Inflammatory macrophage (primary cell): ENCODE results near the gene SLC39A10.
"Not testable (repeated sequence)": the region's sequence is repeated elsewhere in the genome, so short reads cannot be mapped to it uniquely, and the experiment has no call there.

ENCODE experiments used
- DNase-seq, 2 donors: peaks; one replicate each; pipeline ENCODE4 v3.0.0-alpha.2; 2020 to 2022

The SLC39A10 gene

GRCh38 chr2:195647302-195647701 is 9.7 kb upstream of the SLC39A10 start:
- DNase-seq, result peak; percentile 32 to 39

- not testable (repeated sequence) for DNase-seq
These were observed 8.7 kb upstream of the SLC39A10 start for GRCh38 chr2:195648370-195648769.

GRCh38 chr2:195648787-195649186 is 8.2 kb upstream of the SLC39A10 start:
- DNase-seq, result peak; percentile 83 to 84

DNA sequence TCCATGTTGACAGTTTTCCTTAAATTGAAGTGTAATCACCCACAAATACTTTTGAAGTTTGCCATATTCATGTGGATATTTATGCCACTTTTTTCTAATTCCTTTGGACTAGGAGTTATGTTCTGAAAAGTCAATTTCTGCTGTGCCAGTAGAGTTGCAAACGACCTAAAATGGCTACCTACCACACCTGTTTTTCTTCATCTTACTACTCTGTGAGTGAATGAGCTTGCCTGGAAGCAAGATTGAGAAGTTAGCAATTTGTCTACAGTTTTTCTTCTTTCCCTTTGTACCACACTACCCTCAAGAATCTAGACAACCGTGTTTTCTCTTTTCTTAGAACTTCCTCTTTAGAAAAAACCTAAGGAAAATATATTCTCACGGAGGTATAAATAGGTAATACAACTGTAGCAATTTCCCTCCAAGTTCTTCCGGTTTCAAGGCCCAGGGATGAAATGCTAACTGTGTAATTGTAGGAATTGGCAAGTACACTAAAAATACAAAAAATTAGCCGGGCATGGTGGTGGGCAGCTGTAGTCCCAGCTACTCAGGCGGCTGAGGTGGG is 7.3 kb upstream of the SLC39A10 start:
- DNase-seq, result peak in 1 of 2 donors; percentile 14

- peak; percentile 46 to 61 for DNase-seq
These were observed 6.0 kb upstream of the SLC39A10 start for GRCh38 chr2:195651046-195651445.

DNA sequence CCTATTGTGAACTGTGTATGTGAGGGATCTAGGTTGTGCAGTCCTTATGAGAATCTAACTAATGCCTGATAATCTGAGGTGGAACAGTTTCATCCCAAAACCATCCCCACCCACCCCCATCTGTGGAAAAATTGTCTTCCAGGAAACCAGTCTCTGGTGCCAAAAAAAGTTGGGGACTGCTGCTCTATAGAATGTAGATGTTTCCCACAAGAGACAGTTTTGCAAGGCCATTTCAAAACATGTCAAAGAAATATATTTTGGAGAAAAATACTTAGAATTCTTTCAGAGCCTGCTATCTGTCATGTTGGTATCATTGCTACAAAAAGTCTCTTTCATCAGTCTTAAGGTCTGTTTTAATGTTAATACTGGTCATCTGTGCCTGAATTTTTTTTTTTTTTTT is 4.1 kb upstream of the SLC39A10 start:
- no peak for DNase-seq

- DNase-seq, result peak; percentile 76 to 78
These were observed 716 bp upstream of the SLC39A10 start for GRCh38 chr2:195656161-195656858.

DNA sequence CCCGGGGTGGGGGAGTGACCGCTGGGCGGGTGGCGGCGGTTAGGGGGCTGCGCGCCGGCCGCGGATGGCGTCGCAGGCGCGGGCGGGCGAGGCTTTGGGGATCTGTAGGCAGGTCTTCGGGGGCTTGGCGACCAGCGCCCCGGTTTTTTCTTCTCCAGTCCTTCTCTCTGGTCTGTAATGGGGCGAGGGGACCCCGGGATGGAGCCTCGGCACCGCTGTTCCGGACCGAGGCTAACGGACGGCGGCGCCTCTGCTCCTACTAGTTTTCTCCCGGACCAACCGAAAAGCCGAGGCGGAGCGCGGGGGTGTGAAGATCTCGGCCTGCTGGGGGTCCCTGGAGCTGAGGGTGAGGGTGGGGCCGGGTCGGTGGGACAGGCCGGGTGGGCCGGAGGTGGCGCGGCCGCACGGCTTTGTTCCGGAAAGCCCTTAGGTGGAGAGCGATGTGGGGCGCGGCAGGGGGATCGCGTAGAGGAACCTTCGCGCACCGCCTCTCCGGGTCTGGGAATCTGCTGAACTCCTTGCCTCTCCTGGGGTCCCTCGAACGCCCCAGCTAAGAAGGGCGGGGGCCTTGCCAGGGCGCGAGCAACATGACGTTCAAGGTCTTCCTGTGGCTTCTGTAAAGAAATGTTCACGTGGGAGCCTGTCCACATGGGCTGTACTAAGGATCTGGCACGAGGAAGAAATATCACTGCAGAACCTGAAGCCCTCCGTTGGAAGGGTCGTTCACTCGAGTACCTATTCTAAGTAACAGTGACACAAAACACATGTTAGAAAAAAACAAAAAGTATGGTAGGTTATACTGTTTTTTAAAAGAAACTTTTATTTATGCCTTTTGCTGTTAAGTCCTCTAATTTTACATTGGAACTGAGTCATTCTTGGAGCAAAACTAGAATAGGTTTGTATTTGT is 861 bp downstream of the SLC39A10 start:
- peak; percentile 79 to 87 for DNase-seq

DNA sequence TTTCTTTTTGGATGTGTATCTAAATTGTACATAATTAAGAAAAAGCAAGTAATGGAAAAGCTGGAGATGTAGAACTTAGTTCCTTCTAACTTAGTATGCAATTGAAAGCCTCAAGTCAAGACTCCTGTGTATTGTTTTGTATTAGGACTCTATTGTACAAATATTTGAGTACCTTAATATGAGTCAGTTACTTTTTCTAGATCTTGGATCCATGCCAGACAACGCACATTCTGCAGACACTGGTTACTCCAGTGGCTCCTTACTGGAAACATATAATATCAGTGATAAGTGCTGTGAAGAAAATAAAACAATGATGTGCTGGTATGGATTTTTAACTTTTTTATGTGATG is 1.5 kb downstream of the SLC39A10 start:
- peak; percentile 46 for DNase-seq

DNA sequence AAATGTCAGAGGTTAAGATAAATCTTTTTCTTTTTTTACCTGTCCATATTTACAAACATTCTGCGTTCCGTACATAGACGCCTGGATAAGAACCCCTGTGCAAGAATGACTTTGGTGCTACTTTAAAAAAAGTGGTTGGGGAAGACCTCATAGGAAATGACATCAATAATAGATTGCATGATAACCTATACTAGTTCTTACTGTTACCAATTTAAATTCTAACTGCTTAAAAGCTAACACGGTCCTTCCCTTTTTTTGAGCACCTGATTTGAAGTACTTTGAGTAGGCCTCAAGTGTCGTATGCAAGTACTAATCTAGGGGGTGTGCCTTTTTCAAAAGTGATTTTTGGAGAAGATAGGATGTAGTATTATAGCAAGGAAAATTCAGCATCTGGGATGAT is 2.1 kb downstream of the SLC39A10 start:
- peak; percentile 54 to 62 for DNase-seq

- peak; percentile 83 for DNase-seq
These were observed 3.2 kb downstream of the SLC39A10 start for GRCh38 chr2:195659982-195660890.

GRCh38 chr2:195662138-195662537 is 5.1 kb downstream of the SLC39A10 start:
- DNase-seq, result peak; percentile 36 to 62

DNA sequence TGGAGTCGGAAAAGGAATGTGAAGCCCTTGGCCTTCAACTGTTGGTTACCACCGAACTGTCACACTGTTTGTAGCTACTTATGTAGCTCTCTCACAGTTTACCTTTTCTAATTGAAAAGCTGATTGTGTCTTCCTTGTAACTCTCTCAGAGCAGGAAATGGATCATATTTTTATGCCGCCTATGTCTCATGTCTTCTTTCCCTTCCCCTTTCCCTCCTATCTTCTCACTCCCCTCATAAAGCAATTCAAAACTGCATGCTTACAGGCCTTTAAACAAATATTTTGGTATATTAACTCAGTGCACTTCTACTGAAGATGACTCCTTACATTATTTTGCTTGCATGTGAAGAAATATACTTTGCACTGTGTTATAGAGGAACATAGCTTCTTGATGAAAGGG is 6.0 kb downstream of the SLC39A10 start:
- no peak for DNase-seq

DNA sequence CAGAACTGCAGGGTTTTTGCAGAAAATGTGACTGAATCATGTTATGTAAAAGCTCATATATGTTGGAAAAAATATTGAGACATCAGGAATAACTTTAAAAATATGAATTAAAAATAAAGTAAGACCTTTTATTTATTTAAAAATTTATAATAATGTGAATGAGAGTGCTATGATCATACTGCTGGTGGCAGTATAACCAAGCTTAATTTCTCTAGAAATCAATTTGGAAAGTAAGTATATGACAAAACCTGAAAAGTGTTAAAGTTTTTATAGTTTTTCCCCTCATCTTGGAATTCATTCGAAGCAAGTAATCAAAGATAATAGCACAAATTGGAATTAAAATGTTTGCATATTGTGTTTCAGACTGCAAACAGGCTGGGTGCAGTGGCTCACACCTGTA is 7.5 kb downstream of the SLC39A10 start:
- no peak for DNase-seq

DNA sequence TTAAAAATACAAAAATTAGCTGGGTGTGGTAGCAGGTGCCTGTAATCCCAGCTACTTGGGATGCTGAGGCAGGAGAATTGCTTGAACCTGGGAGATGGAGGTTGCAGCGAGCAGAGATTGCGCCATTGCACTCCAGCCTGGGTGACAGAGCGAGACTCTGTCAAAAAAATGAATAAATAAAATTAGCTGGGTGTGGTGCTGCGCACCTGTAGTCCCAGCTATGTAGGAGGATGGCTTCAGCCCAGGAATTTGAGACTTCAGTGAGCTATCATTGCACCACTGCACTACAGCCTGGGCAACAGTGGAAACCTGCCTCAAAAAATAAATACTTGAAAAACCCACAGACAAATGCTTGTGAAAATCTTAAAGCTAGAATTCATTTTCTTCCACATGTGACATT is 8.1 kb downstream of the SLC39A10 start:
- DNase-seq, result not testable (repeated sequence)

DNA sequence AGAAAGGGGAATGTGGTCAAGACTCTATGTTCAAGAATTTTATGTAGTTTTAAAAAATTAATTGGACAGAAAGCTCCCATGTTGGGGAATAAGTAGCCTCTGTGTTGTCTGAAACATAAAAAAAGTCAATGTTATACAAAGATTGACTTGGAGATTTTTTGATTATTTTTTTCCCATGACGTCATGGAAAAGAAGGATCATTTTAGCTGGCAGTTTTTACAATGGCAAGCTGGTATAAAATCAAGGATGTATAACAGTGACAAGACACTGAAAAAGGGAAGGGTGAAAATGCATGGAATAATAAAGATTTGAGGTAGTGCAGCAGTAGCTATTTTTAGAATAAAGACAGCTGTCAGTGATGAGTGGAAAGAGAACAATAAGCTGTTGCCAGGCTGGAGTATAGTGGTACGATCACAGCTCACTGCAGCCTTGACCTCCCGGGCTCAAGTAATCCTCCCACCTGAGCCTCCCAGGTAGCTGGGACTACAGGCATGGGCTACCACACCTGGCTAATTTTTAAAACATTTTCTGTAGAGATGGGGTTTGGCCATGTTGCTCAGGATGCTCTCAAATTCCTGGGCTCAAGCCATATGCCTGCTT is 9.2 kb downstream of the SLC39A10 start:
- no peak for DNase-seq

GRCh38 chr2:195667974-195668373 is 10.9 kb downstream of the SLC39A10 start:
- no peak for DNase-seq

GRCh38 chr2:195670191-195670590 is 13.2 kb downstream of the SLC39A10 start:
- DNase-seq, result no peak

DNA sequence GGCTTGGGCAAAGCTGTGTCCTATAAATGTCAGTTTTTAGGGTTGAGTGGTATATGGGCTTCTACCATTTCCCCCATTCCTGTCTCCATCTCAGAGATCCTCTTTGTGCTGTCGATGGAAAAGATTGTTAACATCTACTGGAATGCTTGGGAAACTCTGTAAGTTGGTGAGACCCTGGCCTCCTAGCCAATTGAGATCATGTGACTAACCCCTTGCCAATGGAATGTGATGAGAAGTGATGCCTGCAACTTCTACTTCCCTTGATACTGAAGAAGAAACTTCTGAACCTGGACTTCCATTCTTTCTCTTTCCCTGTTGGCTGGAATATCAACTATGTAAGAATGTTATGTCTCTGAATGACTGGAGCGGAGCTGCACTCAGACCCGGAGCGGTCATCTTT is 14.5 kb downstream of the SLC39A10 start:
- DNase-seq, result no peak

GRCh38 chr2:195672674-195673073 is 15.6 kb downstream of the SLC39A10 start:
- DNase-seq, result no peak

GRCh38 chr2:195674491-195675221 is 17.6 kb downstream of the SLC39A10 start:
- peak in 1 of 2 donors; percentile 53 for DNase-seq
